HG02943 (cell line): Measurements from ENCODE around the gene CNTFR.
"Not testable (repeated sequence)": the region's sequence is repeated elsewhere in the genome, so short reads cannot be mapped to it uniquely, and the experiment has no call there.

ENCODE experiments used
- ATAC-seq: cut with Tn5 transposase; IDR thresholded peaks from one replicate; pipeline ENCODE4 v1.9.1; 2021; ENCODE audit warnings: mild to moderate bottlenecking, low read depth, moderate library complexity; ENCODE audit not compliant: unreplicated experiment

Gene CNTFR

DNA sequence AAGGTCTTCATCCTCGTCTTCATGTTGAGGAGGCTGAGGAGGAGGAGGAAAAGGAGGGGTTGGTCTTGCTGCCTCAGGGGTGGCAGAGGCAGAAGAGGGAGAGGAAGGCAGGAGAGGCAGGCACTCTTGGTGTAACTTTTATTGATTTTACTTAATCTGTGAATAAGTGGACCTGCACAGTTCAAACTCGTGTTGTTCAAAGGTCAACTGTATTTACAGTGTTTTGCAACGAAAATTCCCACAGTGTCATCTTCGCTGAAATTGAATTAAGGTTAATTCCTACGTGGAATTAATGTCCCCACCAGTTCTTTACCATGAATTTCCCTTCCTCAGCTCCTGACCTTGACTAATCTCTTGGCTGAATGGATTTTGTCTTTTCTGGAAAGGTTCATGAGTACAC lies 45.5 kb downstream of the CNTFR start:
- ATAC-seq, result no peak

DNA sequence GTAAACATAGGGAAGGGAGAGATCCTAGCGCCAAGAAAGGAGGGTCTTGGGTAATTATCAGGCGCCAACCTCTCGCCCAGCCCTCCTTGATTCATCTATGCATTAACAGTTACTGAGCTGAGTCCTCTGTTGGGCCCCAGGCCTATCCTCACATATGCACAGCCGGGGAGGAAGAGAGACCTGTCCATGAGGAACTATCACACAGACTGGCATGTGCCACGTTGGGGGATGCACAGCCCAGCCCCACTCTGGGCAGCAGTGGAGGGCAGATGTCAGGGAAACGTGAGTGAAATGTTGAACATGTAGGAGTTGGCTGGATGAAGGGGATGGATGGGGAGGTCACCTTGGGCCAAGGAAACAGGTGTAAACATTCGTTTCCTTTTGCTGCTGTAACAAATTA lies 48.0 kb downstream of the CNTFR start:
- ATAC-seq, result no peak

DNA sequence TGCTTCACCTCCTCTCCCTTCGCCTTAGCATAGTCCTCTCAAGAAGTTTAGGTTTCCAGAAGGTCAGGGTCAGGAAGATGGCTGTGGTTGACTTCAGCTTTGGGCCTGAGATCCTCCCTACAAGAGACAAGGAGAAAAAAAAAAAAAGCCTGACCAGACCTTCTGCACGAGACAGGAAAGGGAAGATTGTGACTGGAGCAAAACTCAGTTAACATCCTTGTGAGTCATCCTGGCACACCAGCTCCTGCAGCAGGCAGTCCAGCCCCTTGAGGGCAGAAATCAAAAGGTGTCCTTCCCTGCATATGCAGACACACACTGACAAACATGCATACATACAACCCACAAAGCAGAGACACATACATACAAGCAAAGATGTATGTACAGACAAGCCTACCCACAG lies 48.7 kb downstream of the CNTFR start:
- no peak for ATAC-seq

DNA sequence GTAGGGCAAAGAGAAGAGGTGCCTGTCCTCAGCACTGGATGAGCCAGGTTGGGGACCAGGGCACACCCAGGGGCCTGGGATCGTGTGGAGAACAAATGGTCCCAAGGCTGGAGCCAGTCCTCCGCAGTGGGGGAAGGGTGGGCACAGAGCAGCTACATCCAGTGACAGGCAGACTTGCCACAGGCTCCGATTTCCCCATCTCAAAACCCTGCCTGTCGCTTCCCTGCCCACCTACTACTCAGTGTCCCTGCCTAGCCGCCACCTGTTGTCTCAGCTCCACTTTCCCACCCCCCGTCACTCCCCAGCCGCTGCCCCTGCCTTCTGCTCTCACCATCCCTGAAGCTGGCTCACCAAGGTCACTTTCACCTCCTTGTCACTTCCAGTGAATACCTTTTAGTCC lies 52.8 kb downstream of the CNTFR start:
- ATAC-seq, result no peak

DNA sequence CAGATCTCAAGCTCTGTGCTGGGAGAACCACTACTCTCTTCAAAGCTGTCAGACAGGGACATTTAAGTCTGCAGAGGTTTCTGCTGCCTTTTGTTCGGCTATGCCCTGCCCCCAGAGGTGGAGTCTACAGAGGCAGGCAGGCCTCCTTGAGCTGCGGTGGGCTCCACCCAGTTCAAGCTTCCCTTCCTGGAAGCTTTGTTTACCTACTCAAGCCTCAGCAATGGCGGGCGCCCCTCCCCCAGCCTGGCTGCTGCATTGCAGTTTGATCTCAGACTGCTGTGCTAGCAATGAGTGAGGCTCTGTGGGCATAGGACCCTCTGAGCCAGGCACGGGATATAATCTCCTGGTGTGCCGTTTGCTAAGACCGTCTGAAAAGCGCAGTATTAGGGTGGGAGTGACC lies 57.5 kb downstream of the CNTFR start:
- not testable (repeated sequence) for ATAC-seq

DNA sequence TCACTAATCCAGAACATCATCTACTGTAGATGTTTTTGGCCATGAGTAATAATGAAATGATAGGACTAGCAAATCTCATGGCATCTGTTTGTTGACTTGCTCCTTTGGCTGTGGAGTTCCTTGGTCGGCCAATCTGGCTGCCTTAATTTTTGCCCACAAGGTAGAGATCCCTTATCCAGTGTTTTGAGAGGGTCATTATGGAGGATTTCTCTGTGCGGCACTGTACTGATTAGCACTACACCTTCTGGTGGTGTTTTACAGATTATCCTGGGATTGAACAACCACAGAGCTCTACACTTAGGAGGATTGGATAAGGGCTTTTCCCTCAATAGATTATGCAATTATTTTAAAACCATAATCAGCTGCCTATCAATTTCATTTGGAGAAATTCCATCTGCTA lies 63.5 kb downstream of the CNTFR start:
- no peak for ATAC-seq

DNA sequence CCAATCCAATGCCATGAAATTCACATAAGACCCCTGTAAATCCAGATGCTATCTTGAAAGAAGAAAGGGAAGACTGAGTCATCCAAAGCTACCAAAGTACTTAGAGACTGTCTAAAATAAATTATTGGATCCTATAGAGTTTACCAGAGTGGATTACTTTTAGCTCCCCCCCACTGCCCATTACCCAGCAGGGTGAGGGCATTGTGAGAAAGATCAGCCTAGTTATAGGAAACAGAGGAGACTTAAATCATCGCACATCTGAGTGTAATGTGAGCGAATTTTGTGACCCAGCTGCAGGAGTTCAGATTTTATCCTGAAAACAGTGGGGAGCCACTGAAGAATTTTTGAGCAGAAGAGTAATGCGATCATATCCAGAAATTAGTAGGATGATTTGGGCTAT lies 65.2 kb downstream of the CNTFR start:
- no peak for ATAC-seq

DNA sequence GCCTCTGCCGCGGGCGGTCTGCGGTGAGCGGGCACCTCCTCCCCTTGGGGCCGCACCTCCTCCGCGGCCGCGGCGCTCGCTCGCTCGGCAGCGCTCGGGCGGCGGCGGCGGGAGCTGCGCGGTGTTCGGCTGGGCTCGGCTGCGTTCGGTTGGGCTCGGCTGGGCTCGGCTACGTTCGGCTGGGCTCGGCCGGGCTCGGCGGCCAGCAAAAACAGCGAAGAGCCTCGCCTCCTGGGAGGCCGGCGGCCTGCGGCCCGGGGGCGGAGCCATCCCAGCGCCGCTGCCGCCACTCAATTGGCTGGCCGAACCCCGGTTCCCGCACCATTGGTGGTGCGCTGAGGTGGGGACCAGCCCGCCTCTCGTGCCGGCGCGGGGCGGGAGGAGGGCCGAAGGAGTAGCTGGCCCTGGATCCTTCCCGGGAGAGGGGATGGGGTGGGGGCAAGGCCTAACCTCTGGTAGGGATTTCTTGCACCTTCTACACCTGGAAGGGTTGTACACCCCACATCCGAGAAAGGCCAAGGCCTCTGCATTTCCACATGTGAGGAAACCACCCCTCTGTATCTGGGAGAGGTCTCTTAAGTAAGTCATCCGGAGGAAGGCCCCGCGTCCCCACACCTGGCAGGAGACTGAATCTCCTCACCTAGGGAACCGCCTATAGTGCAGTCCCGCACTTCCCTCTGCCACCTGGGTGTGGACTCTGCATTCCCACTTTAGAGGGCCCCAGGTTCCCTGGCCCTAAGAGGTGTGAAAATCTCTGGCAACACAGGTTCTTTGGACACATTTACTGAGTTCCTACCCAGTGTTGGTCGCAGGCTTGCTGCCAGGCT lies 66.3 kb downstream of the CNTFR start, which contains the start of gene ENHO:
Gene ENHO, minus strand, starts transcription at position 20 of the 827 bp plus-strand sequence. CDS start 1,295 bp downstream, outside the sequence.
- no peak for ATAC-seq

DNA sequence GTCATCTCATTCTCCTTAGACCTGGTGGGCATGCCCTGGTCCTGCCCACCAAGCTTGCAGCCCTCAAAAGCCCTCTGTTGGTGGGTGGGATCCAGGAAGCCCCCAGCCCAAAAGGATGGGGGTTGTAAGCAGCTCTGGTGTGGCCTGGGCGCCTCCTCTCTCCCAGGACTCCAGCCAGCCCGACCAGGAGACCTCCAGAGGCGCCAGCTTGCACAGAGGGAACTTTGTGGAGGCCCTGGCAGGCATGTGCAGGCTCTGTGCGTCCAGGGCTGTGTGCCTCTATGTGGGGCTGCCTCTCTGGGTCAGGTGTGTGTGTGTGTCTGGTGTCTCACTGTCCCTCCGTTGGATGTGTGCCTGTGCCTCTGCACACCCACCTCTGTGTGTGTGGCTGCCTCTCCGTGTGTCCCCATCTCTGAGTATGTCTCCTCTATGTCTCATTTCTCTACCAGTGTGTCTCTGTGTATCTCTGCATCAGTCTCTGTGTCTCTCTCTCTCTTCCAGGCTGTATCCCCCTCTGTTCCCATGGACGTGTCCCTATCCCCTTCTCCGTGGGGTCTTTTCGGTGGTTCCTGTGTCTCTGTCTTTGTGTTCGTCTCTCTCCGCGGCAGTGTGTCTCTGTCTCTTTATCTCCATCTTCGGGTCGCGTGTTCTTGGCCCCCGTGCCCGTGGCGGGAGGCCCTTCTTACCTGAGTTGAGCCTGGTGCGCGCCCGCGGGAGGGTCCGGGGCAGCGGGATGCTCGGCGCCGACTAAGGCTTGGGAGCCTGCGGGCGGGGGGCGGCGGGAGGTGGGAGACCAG lies 67.2 kb downstream of the CNTFR start:
- no peak for ATAC-seq

DNA sequence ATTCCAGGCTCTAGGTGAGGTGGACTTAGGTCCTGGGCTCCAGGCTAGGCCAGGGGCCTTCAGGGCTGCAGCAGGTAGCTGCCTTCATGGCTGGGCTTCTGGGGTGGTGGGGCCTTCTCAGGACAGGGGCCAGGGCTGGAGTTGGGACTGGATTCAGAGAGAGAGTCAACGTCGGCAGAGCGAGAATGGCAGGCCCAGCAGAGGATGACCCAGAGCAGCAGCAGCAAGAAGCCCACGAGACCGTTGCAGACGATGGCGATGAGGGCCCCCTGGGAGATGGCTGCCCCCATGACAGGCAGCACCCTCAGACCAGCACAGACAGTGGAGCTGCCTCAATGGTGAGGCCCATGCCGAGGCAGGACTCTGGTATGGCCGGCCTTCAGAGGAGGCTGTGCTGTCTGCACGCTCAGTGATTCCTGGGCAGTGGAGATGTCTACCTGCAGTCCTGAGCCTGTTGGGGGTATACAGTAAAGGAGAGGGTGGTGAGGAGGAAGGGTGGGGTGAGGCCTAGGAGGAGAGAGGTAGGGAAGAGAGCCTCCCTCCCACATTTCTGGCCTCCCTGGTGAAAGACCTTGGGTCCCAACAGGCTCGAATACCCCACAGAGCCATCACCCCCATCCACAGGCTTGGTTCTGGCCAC lies 68.0 kb downstream of the CNTFR start:
- ATAC-seq, result no peak

DNA sequence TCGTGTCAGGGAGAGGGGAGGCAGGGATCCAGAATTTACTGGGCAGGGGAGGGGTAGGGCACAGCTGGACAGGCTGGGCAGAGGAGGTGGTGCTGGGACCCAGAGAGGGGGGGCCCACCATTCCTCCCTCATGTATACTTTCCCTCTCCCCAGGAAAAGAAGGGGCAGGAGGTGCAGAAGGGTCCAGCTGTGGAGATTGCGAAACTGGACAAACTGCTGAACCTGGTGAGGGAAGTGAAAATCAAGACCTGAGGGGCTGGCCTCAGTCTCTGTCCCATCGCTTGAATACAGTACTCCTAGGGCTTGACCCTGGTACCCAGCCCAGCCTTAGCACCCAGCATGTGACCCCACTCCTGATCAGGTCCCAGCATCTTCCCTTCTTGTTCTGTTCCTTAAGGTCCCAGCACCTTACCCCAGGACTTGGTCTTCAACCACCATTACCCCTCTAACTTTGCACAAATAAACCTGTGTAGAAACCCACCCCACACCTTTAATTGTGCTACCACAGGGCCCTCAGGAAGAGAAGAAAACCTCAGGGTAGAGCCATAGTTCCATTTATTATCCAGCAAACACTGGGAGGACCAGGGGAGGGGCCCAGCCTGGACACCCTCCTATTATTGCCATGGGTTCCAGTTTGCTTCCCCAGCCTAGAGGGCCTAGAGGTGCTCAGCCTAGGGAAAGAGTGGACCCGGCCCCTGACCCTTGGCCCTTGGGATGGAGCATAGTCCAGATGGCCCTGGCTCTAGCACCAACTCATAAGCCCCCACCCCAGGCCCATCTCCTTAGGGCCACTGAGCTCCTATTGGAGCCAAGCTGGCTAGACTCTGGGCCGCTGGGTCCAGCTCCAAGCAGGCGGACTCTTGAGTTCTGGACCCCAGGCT lies 68.8 kb downstream of the CNTFR start:
- ATAC-seq, result no peak

DNA sequence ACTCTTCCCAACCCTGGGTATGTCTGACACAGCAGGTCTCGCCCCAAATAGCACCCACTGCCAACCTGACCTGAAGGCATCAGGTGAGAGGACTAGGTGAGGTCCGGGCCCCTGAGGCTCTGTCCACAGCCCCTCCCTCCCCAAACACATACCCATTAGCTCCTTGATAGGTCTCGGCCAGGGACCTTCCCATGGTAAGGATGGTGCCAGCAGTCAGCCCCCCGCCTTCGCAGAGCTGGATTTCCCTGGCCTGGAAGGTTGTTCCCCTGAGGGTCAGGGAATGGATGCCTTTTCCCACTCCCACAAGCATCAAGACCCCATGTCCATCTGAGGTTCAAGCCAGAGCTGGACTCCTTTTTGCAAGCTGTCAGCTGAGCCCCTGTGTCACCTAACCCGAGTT lies 69.4 kb downstream of the CNTFR start:
- ATAC-seq, result no peak

DNA sequence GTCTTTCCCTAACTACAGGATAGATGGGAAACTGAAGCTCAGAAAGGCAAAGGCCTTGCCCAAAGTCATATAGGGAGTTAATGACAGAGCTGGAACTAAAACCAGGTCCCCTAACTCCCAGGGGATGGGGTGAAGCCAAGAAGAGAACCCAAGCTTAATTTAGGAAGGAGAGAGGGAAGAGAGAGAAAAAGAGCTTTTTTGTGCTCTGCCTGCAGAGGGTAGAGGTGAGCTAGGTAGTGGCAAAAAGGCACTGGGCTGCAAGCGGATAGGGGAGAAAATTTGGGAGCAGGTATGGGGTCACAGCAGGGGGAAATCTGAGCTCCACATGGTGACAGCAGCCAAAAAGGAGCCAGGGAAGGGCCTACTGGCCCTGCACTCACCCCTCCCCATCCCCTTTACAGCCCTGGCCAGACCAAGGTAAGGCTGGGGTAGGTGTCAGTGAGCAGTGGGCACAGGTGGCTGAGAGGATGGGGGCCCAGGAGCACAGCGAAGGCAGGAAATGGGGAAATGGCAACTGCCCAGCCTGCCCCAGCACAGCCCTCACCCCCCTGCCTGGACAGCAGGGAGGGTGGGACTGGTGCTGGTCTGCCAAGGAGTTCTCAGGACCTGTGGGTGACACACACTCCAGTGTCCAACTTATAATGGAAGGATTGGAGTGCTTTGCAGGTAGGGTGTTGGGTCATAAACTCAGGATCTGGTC lies 70.1 kb downstream of the CNTFR start:
- ATAC-seq, result no peak

DNA sequence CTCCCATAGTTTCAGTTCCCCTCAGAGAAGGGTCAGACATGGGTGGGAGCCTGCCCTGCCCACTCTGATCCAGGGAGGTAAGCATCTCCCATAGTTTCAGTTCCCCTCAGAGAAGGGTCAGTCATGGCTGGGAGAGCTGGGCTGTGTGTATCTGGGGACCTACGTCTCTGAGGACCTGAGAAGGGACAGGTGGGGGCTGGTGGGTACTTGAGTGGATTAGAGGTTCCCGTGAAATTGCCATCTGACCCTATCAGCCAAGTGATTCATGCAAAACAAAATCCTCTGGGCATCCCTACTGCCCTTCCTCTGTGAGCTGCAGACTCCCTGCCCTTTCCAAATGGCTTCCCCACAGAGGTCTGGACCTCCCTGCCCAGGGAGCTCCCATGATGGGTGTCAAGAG lies 70.6 kb downstream of the CNTFR start:
- no peak for ATAC-seq

DNA sequence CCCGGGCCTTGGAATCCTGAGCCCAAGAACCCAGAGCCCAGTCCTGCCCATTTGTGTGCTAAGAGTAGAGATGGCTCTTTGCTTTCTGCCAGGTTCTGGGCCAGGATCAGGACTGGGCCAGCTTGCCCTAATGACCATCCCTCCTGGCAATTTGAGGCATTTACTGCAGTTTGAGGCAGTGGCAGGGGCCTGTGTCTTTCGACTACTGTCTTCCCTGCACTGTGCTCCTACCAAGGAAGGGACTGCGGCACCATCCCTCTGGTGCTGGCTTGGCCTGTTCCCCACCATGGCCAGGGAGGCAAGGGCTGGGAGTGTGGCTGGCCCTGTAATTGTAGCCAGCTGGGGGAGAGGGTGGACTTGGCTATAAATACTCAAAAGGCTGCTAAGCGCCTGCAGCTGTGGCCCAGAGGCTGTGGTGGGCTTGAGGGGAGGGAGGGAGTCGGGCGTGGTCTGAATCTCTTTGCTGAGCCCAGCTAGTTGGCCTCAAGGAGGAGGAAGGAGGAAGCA lies 71.4 kb downstream of the CNTFR start:
- no peak for ATAC-seq

DNA sequence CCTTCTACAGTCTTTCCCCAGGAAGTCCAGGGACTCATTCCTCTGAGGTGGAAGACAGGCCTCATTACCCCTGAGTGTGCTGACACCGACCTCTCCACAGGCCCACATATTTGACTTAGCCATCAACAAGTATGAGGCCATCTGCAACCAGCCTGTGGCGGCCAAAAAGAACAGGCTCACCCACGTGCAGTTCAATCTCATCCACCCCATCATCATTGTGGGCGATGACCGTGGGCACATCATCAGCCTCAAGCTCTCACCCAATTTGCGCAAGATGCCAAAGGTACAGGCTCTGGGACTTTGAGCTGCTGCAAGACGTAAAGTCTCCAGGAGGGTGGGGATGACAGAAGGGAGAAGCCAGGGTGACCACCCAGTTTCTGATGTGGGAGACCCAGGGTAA lies 72.3 kb downstream of the CNTFR start:
- ATAC-seq, result no peak

DNA sequence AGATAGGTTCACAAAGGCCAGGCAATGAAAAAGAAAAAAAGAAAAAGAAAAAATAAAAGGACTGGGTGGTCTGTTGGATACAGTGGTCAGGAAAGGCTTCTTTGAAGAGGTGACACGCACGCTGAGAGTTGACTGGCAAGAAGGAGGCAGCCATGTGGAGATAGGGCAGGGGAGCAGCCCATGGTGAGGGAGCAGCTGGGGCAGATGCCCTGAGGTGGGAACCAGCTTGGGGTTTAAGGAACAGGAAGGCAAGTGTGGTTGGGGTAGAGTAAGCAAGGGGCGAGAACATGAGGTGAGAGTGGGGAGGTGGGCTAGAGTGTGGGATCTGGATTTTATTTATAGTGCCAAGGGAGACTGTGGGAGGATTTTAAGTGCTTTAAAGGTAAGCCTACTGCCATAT lies 73.6 kb downstream of the CNTFR start:
- no peak for ATAC-seq

DNA sequence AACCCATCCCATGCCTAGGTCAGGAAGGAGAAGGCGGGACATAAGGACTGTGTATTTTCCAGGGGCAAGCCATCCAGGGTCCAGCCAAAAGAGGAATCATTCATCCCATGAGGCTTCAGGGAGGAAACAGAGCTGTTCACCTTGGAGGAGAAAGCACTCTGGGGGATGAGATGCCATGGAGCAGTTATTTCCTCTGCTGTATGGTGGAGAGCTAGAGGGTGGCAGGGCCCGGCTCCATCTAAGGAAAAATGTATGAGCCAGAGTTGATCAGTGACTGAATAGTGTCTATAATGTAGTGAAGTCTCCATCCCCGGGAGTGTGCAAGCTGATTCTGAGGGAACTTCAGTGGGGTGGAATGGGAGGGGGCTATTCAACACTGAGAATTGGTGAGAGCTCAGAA lies 74.7 kb downstream of the CNTFR start:
- ATAC-seq, result no peak

DNA sequence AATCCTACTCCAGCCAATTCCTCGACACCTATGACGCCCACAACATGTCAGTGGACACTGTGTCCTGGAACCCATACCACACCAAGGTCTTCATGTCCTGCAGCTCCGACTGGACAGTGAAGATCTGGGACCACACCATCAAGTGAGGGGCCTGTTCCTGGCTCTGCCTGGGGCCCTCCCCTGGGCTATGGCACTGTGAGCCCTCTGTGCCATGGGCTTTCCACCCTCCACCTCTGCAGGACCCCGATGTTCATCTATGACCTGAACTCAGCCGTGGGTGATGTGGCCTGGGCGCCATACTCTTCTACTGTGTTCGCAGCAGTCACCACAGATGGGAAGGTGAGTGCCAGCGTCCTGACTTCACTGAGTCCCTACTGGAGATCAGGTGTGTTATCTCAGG lies 75.1 kb downstream of the CNTFR start:
- no peak for ATAC-seq
